ENCODE data around the gene CCNB1IP1. TPM values are rescaled to one million over a fixed set of nuclear protein-coding genes. Genes with fewer than 3 reads are reported as not detected.

Gene CCNB1IP1
- total RNA-seq, result 10 to 100 TPM; 34.6 to 50.9 TPM
- 10 to 100 TPM; 65.5 to 75.4 TPM for polyA plus RNA-seq
- long read RNA-seq, donor 1, transcript CCNB1IP1-202 (7 exons, 1,479 nt), result major isoform, 29 of 56 reads
- long read RNA-seq, donor 1, partial matches to known transcripts, result 12 of 56 reads
- long read RNA-seq, donor 1, other reads (novel, unspliced or antisense), result 10 of 56 reads
- long read RNA-seq, donor 2, partial matches to known transcripts, result 2 of 7 reads
- long read RNA-seq, donor 2, other reads (novel, unspliced or antisense), result 0 of 7 reads

- Histone ChIP-seq H3K4me3 (ENCODE audit: low read length in 2 of 2) (peak within 1 kb of the TSS; percentile 98), H3K27me3 (ENCODE audit: control insufficient read depth in 1 of 2, insufficient read depth in 2 of 2, low read length in 1 of 2) (no peaks in the 10 kb centered on the region), H3K9me3 (ENCODE audit: control insufficient read depth, low read length) (no peaks in the 10 kb centered on the region), H3K36me3 (ENCODE audit: control insufficient read depth in 1 of 2, insufficient read depth in 2 of 2, low read length in 1 of 2) (no peaks in the 10 kb centered on the region), H3K27ac (ENCODE audit: low read depth in 1 of 2, low read length in 2 of 2) (peak within 1 kb of the TSS; percentile 93 to 97), H3K4me1 (ENCODE audit: control insufficient read depth in 1 of 2, insufficient read depth in 2 of 2, low read length in 2 of 2) (no peaks in the 10 kb centered on the region)
- ATAC-seq (ENCODE audit: low FRiP score), result peak; percentile 96
- DNase-seq, result peak; percentile 56 to 79
- WGBS, 2 donors, result 0% methylated on average over 19 of the region's 19 CpGs
- intact Hi-C loops (cut with DNase I), result loop anchor here in 1 of 2 donors (5.0 to 10.0 kb wide), 2 partner anchors 279 to 652 kb away; partner anchors contain the start of gene METTL17
Measured at GRCh38 chr14:20332788-20333493, at the start of gene CCNB1IP1. TSS of gene CCNB1IP1 (minus strand) at chr14:20333279. CDS start at chr14:20316523, 16,756 bp downstream.

DNA sequence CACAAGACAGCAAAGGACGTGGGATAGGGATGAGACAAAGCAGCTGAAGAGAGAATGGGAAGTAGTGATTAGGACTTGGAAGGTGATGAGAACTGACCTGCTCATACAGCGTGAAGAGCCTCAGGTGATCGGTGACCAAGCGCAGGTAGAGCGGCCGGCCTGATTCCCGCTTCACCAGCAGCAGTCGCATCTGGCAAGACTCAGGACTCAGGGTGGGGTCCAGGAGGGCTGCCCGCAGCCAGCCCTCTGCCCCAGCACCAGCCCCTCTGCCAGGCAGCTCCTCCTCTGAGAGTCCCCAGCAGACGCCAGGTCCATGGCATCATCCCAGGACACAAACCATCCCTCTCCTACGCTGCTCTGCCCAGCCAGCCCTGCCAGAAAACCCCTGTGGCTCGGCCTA lies 49.4 kb upstream of the CCNB1IP1 start:
- no peak for DNase-seq
- intact Hi-C loops (cut with DNase I), result no loop called here

DNA sequence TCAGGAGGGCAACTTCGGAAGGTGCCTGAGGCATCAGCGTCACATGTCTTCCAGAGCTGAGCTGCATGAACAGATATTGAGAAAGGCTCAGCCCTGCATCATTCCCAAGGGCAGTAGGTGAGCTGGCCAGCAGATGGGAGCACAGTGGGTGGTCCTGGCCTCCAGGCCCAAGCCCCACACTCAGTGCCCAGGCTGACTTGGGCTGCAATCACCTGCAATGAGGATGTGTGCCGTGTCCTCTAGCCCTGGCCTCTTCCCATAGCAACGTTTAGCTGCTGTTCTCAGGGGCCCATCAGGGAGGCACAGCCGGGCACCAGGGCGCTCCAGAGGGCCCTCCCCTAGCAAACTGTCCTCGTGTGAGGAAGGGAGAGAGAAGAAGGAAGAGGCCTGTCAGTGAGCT lies 48.3 kb upstream of the CCNB1IP1 start:
- peaks cover 11 to 30% of the 10 kb centered on the region in 2 donors for H3K36me3 ChIP-seq (ENCODE audit: control insufficient read depth in 1 of 2, insufficient read depth in 2 of 2, low read length in 1 of 2)
- no peaks in the 10 kb centered on the region for H3K9me3 ChIP-seq (ENCODE audit: control insufficient read depth, low read length)
- H3K4me3 ChIP-seq (ENCODE audit: low read length in 2 of 2), result no peak overlapping the region
- no peak for ATAC-seq (ENCODE audit: low FRiP score)
- no peak for DNase-seq
- no peak overlapping the region for H3K27ac ChIP-seq (ENCODE audit: low read depth in 1 of 2, low read length in 2 of 2)
- H3K4me1 ChIP-seq (ENCODE audit: control insufficient read depth in 1 of 2, insufficient read depth in 2 of 2, low read length in 2 of 2), result no peaks in the 10 kb centered on the region
- H3K27me3 ChIP-seq (ENCODE audit: control insufficient read depth in 1 of 2, insufficient read depth in 2 of 2, low read length in 1 of 2), result no peaks in the 10 kb centered on the region
- 82 to 83% methylated on average over 7 of the region's 7 CpGs for WGBS, 2 donors
- intact Hi-C loops (cut with DNase I), result no loop called here

More for the DNA sequence above, 49.4 kb upstream of the CCNB1IP1 start:
- Histone ChIP-seq H3K4me3 (ENCODE audit: low read length in 2 of 2) (no peak overlapping the region), H3K27ac (ENCODE audit: low read depth in 1 of 2, low read length in 2 of 2) (no peak overlapping the region), H3K4me1 (ENCODE audit: control insufficient read depth in 1 of 2, insufficient read depth in 2 of 2, low read length in 2 of 2) (no peaks in the 10 kb centered on the region), H3K9me3 (ENCODE audit: control insufficient read depth, low read length) (no peaks in the 10 kb centered on the region), H3K36me3 (ENCODE audit: control insufficient read depth in 1 of 2, insufficient read depth in 2 of 2, low read length in 1 of 2) (peaks cover 11 to 31% of the 10 kb centered on the region in 2 donors), H3K27me3 (ENCODE audit: control insufficient read depth in 1 of 2, insufficient read depth in 2 of 2, low read length in 1 of 2) (no peaks in the 10 kb centered on the region)
- 93% methylated on average over 11 to 12 of the region's 12 CpGs for WGBS, 2 donors
- no peak for ATAC-seq (ENCODE audit: low FRiP score)

GRCh38 chr14:20380681-20381080 lies 47.6 kb upstream of the CCNB1IP1 start:
- WGBS, 2 donors, result 86 to 90% methylated on average over 6 of the region's 6 CpGs
- no peak for DNase-seq
- Histone ChIP-seq H3K27me3 (ENCODE audit: control insufficient read depth in 1 of 2, insufficient read depth in 2 of 2, low read length in 1 of 2) (no peaks in the 10 kb centered on the region), H3K9me3 (ENCODE audit: control insufficient read depth, low read length) (no peaks in the 10 kb centered on the region), H3K27ac (ENCODE audit: low read depth in 1 of 2, low read length in 2 of 2) (no peak overlapping the region), H3K36me3 (ENCODE audit: control insufficient read depth in 1 of 2, insufficient read depth in 2 of 2, low read length in 1 of 2) (peaks cover 11 to 27% of the 10 kb centered on the region in 2 donors), H3K4me3 (ENCODE audit: low read length in 2 of 2) (no peak overlapping the region), H3K4me1 (ENCODE audit: control insufficient read depth in 1 of 2, insufficient read depth in 2 of 2, low read length in 2 of 2) (no peaks in the 10 kb centered on the region)
- intact Hi-C loops (cut with DNase I), result no loop called here
- no peak for ATAC-seq (ENCODE audit: low FRiP score)

GRCh38 chr14:20379743-20380142 lies 46.7 kb upstream of the CCNB1IP1 start:
- intact Hi-C loops (cut with DNase I), result no loop called here
- ATAC-seq (ENCODE audit: low FRiP score), result no peak
- no peak for DNase-seq
- WGBS, 2 donors, result 48 to 51% methylated on average over 1 of the region's 1 CpG
- peaks cover 9 to 25% of the 10 kb centered on the region in 2 donors for H3K36me3 ChIP-seq (ENCODE audit: control insufficient read depth in 1 of 2, insufficient read depth in 2 of 2, low read length in 1 of 2)
- H3K4me3 ChIP-seq (ENCODE audit: low read length in 2 of 2), result no peak overlapping the region
- H3K27ac ChIP-seq (ENCODE audit: low read depth in 1 of 2, low read length in 2 of 2), result no peak overlapping the region
- H3K27me3 ChIP-seq (ENCODE audit: control insufficient read depth in 1 of 2, insufficient read depth in 2 of 2, low read length in 1 of 2), result no peaks in the 10 kb centered on the region
- no peaks in the 10 kb centered on the region for H3K4me1 ChIP-seq (ENCODE audit: control insufficient read depth in 1 of 2, insufficient read depth in 2 of 2, low read length in 2 of 2)
- no peaks in the 10 kb centered on the region for H3K9me3 ChIP-seq (ENCODE audit: control insufficient read depth, low read length)

DNA sequence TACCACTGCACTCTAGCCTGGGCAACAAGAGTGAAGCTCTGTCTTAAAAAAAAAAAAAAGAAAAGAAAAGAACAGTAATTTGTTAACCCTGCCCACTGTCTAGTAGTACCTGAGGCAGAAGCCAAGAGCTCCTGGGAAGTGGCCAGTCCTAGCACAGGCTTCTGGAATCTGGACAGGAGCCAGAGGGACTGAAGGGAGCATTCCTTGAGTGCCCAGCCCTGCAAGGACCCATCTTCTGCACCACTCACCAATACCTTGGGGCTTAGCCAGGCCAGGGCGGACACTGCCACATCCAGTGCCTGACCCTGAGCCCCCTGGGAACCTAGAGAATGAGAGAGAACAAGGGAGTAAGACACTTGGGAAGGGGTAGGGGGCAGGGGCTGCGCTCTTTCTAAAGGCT lies 44.1 kb upstream of the CCNB1IP1 start:
- intact Hi-C loops (cut with DNase I), result no loop called here
- H3K4me1 ChIP-seq (ENCODE audit: control insufficient read depth in 1 of 2, insufficient read depth in 2 of 2, low read length in 2 of 2), result no peaks in the 10 kb centered on the region
- H3K9me3 ChIP-seq (ENCODE audit: control insufficient read depth, low read length), result no peaks in the 10 kb centered on the region
- DNase-seq (no peak), ATAC-seq (ENCODE audit: low FRiP score) (no peak)
- 92 to 94% methylated on average over 2 of the region's 2 CpGs for WGBS, 2 donors
- H3K27me3 ChIP-seq (ENCODE audit: control insufficient read depth in 1 of 2, insufficient read depth in 2 of 2, low read length in 1 of 2), result no peaks in the 10 kb centered on the region
- peaks cover 17 to 28% of the 10 kb centered on the region in 2 donors for H3K36me3 ChIP-seq (ENCODE audit: control insufficient read depth in 1 of 2, insufficient read depth in 2 of 2, low read length in 1 of 2)
- no peak overlapping the region for H3K4me3 ChIP-seq (ENCODE audit: low read length in 2 of 2)
- no peak overlapping the region for H3K27ac ChIP-seq (ENCODE audit: low read depth in 1 of 2, low read length in 2 of 2)

GRCh38 chr14:20376071-20376588 lies 43.1 kb upstream of the CCNB1IP1 start:
- 88 to 95% methylated on average over 12 of the region's 12 CpGs for WGBS, 2 donors
- H3K36me3 ChIP-seq (ENCODE audit: control insufficient read depth in 1 of 2, insufficient read depth in 2 of 2, low read length in 1 of 2), result peaks cover 13 to 24% of the 10 kb centered on the region in 2 donors
- no peak for ATAC-seq (ENCODE audit: low FRiP score)

DNA sequence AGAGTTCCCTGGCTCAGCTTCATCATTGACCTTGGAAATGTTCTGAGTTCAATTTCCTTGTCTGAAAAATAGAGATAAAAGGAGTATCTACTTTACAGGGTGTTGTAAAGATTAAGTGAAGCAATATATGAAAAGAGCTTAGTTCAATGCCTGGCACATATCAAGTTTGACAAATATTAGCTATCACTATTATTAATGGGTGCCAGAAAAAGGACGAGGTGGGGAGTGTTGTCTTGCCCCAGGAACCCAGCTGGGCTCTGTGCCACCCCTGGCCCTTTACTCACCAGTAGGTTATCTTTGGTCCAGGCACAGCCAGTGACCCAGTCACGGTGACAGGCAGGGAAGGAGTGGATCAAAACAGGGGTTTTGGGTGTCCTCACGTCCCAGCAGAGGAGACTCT lies 42.4 kb upstream of the CCNB1IP1 start:
- H3K9me3 ChIP-seq (ENCODE audit: control insufficient read depth, low read length), result no peaks in the 10 kb centered on the region
- intact Hi-C loops (cut with DNase I), result no loop called here
- ATAC-seq (ENCODE audit: low FRiP score) (no peak), DNase-seq (no peak)
- no peaks in the 10 kb centered on the region for H3K4me1 ChIP-seq (ENCODE audit: control insufficient read depth in 1 of 2, insufficient read depth in 2 of 2, low read length in 2 of 2)
- 59 to 60% methylated on average over 3 of the region's 3 CpGs for WGBS, 2 donors
- H3K27me3 ChIP-seq (ENCODE audit: control insufficient read depth in 1 of 2, insufficient read depth in 2 of 2, low read length in 1 of 2), result no peaks in the 10 kb centered on the region
- H3K27ac ChIP-seq (ENCODE audit: low read depth in 1 of 2, low read length in 2 of 2), result no peak overlapping the region
- H3K4me3 ChIP-seq (ENCODE audit: low read length in 2 of 2), result no peak overlapping the region
- peaks cover 17 to 24% of the 10 kb centered on the region in 2 donors for H3K36me3 ChIP-seq (ENCODE audit: control insufficient read depth in 1 of 2, insufficient read depth in 2 of 2, low read length in 1 of 2)

More at GRCh38 chr14:20376071-20376588, 43.1 kb upstream of the CCNB1IP1 start:
- intact Hi-C loops (cut with DNase I), result no loop called here
- Histone ChIP-seq H3K9me3 (ENCODE audit: control insufficient read depth, low read length) (no peaks in the 10 kb centered on the region), H3K4me1 (ENCODE audit: control insufficient read depth in 1 of 2, insufficient read depth in 2 of 2, low read length in 2 of 2) (no peaks in the 10 kb centered on the region), H3K4me3 (ENCODE audit: low read length in 2 of 2) (no peak overlapping the region), H3K27me3 (ENCODE audit: control insufficient read depth in 1 of 2, insufficient read depth in 2 of 2, low read length in 1 of 2) (no peaks in the 10 kb centered on the region), H3K27ac (ENCODE audit: low read depth in 1 of 2, low read length in 2 of 2) (no peak overlapping the region)
- no peak for DNase-seq

All from aorta (tissue), 5 donors.